Central memory CD4-positive, alpha-beta T cell (primary cell): Measurements from ENCODE around the gene SPIN4.
"Not testable (repeated sequence)": the region's sequence is repeated elsewhere in the genome, so short reads cannot be mapped to it uniquely, and the experiment has no call there.

Experiments
- DNase-seq: peaks from one replicate; pipeline ENCODE4 v3.0.0; 2022
- total RNA-seq, 3 experiments: gene quantifications; one replicate each; lab custom pipeline; 2026; lab: John Stamatoyannopoulos, UW

Gene SPIN4
- total RNA-seq = 0.92 to 4.9 (median 2.3) reads per million in 3 experiments

GRCh38 chrX:63350941-63351616 is at the start of gene SPIN4:
SPIN4 (minus strand) TSS chrX:63351332; CDS start chrX:63350819, 513 bp downstream.
- DNase-seq = peak; percentile 37

- DNase-seq = no peak
These were observed 49.2 kb upstream of the SPIN4 start for GRCh38 chrX:63400340-63400739.

GRCh38 chrX:63394872-63395271 is 43.7 kb upstream of the SPIN4 start:
- no peak for DNase-seq

- not testable (repeated sequence) for DNase-seq
These were observed 42.0 kb upstream of the SPIN4 start for GRCh38 chrX:63393094-63393493.

GRCh38 chrX:63387411-63387810 is 36.3 kb upstream of the SPIN4 start:
- no peak for DNase-seq

- DNase-seq = not testable (repeated sequence)
These were observed 33.1 kb upstream of the SPIN4 start for GRCh38 chrX:63384263-63384662.

GRCh38 chrX:63373012-63373411 is 21.9 kb upstream of the SPIN4 start:
- DNase-seq = not testable (repeated sequence)

- not testable (repeated sequence) for DNase-seq
These were observed 16.6 kb upstream of the SPIN4 start for GRCh38 chrX:63367699-63368098.

- no peak for DNase-seq
These were observed 12.7 kb upstream of the SPIN4 start for GRCh38 chrX:63363788-63364187.

GRCh38 chrX:63361494-63361893 is 10.4 kb upstream of the SPIN4 start:
- DNase-seq = no peak

GRCh38 chrX:63354484-63354883 is 3.4 kb upstream of the SPIN4 start:
- no peak for DNase-seq

- peak; percentile 12 for DNase-seq
These were observed 661 bp downstream of the SPIN4 start for GRCh38 chrX:63350465-63350877.

GRCh38 chrX:63349307-63349706 is 1.8 kb downstream of the SPIN4 start:
- DNase-seq = no peak

- no peak for DNase-seq
These were observed 20.5 kb downstream of the SPIN4 start for GRCh38 chrX:63330681-63331080.

GRCh38 chrX:63327788-63328187 is 23.3 kb downstream of the SPIN4 start:
- DNase-seq = no peak

- no peak for DNase-seq
These were observed 51.5 kb downstream of the SPIN4 start for GRCh38 chrX:63299596-63299995.
